Glutamatergic neuron (in vitro differentiated cells): ENCODE results near the gene PNN. TPM values are rescaled to one million over a fixed set of nuclear protein-coding genes. Genes with fewer than 3 reads are reported as not detected.
"Not testable (repeated sequence)": the region's sequence is repeated elsewhere in the genome, so short reads cannot be mapped to it uniquely, and the experiment has no call there.

Experiments
- DNase-seq: peaks from one replicate; pipeline ENCODE4 v3.0.0; 2022
- H3K27ac Mint-ChIP-seq: one replicate; pipeline ENCODE4 v1.8.0; 2020; ENCODE audit warnings: mild to moderate bottlenecking, mixed read lengths, inconsistent platforms; ENCODE audit not compliant: unreplicated experiment
- H3K27me3 Mint-ChIP-seq: one replicate; pipeline ENCODE4 v1.8.0; 2020; ENCODE audit warnings: mild to moderate bottlenecking, moderate library complexity, mixed read lengths, inconsistent platforms; ENCODE audit not compliant: unreplicated experiment
- H3K36me3 Mint-ChIP-seq: one replicate; pipeline ENCODE4 v1.8.0; 2020; ENCODE audit warnings: mild to moderate bottlenecking, mixed read lengths, inconsistent platforms; ENCODE audit not compliant: unreplicated experiment
- H3K4me1 Mint-ChIP-seq: one replicate; pipeline ENCODE4 v1.8.0; 2020; ENCODE audit warnings: mild to moderate bottlenecking, low read depth, mixed read lengths, inconsistent platforms; ENCODE audit not compliant: unreplicated experiment
- H3K4me3 Mint-ChIP-seq: one replicate; pipeline ENCODE4 v1.8.0; 2020; ENCODE audit warnings: mild to moderate bottlenecking, mixed read lengths, inconsistent platforms; ENCODE audit not compliant: unreplicated experiment
- H3K9me3 Mint-ChIP-seq: one replicate; pipeline ENCODE4 v1.8.0; 2020; ENCODE audit warnings: mild to moderate bottlenecking, moderate library complexity, mixed read lengths, inconsistent platforms; ENCODE audit not compliant: unreplicated experiment
- total RNA-seq: library from RNA; stranded (reverse); fragmentation: NEBNext Ultra II Directional; extraction: Animal tissue kit (Norgen Biotek cat#: 25700); gene quantifications from one replicate; pipeline ENCODE4 v1.2.1, GENCODE V29; 2021; ENCODE audit not compliant: unreplicated experiment
- TF ChIP-seq, protein P1 (sequence below): fragments of 200-600 bp; sonication (generic); IDR thresholded peaks from one replicate; pipeline ENCODE4 v1.5.0; 2021; ENCODE audit not compliant: partially characterized antibody, unreplicated experiment

The PNN gene
- total RNA-seq, 1 donor from 2014 or later: 102 TPM

DNA sequence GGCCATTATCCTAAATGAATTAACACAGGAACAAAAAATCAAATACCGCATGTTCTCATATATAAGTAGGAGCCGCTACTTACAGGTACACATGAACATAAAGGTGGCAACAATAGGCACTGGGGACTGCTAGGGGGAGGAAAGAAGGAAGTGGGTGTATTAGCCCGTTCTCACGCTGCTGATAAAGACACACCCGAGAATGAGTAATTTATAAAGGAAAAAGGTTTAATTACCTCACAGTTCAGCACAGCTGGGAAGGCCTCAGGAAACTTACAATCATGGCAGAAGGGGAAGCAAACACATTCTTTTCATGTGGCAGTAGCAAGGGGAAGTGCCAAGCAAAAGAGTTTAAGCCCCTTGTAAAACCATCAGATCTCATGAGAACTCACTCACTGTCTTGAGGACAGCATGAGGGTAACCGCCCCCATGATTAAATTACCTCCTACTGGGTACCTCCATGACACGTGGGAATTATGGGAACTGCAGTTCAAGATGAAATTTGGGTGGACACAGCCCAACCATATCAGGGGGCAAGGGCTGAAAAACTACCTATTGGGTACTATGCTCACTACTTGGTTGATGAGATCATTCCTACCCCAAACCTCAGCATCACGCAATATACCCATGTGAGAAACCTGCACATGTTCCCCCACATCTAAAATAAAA, 42.3 kb downstream of the PNN start:
- Mint-ChIP-seq H3K27ac (no peak overlapping the region), H3K4me1 (peaks cover 3% of the 10 kb centered on the region), H3K36me3 (no peaks in the 10 kb centered on the region), H3K4me3 (no peak overlapping the region), H3K27me3 (no peaks in the 10 kb centered on the region), H3K9me3 (no peaks in the 10 kb centered on the region)
- DNase-seq: no peak
- TF ChIP-seq, protein P1, sequence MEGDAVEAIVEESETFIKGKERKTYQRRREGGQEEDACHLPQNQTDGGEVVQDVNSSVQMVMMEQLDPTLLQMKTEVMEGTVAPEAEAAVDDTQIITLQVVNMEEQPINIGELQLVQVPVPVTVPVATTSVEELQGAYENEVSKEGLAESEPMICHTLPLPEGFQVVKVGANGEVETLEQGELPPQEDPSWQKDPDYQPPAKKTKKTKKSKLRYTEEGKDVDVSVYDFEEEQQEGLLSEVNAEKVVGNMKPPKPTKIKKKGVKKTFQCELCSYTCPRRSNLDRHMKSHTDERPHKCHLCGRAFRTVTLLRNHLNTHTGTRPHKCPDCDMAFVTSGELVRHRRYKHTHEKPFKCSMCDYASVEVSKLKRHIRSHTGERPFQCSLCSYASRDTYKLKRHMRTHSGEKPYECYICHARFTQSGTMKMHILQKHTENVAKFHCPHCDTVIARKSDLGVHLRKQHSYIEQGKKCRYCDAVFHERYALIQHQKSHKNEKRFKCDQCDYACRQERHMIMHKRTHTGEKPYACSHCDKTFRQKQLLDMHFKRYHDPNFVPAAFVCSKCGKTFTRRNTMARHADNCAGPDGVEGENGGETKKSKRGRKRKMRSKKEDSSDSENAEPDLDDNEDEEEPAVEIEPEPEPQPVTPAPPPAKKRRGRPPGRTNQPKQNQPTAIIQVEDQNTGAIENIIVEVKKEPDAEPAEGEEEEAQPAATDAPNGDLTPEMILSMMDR: no peak

DNA sequence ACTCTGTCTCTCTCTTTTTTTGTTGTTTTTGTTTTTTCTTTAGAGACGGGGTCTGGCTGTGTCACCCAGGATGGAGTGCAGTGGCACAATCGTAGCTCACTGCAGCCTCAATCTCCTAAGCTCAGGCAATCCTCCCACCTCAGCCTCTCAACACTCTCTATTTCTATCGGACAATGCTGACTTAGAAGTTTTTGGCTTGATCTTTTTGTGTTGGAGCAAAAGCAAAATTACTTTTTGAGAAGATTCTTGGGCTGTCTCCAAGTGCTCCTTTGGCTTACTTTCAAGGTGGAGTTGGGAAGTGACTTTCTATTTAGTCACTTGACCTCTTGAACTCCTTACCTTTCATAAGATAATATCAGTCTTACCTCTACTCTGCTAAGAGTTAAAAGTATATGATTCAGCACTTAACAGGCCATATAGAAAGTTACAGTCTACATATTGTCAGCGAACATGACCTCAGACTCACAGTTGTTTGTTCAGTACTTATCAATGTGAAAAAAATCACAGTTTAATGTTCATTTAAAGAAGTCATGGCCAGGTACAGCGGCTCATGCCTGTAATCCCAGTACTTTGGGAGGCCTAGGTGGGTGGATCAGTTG, 43.2 kb downstream of the PNN start:
- no peaks in the 10 kb centered on the region for H3K9me3 Mint-ChIP-seq
- no peaks in the 10 kb centered on the region for H3K36me3 Mint-ChIP-seq
- TF ChIP-seq, protein P1: no peak
- no peaks in the 10 kb centered on the region for H3K4me1 Mint-ChIP-seq
- H3K27ac Mint-ChIP-seq: no peak overlapping the region
- no peak for DNase-seq
- no peak overlapping the region for H3K4me3 Mint-ChIP-seq
- H3K27me3 Mint-ChIP-seq: no peaks in the 10 kb centered on the region

DNA sequence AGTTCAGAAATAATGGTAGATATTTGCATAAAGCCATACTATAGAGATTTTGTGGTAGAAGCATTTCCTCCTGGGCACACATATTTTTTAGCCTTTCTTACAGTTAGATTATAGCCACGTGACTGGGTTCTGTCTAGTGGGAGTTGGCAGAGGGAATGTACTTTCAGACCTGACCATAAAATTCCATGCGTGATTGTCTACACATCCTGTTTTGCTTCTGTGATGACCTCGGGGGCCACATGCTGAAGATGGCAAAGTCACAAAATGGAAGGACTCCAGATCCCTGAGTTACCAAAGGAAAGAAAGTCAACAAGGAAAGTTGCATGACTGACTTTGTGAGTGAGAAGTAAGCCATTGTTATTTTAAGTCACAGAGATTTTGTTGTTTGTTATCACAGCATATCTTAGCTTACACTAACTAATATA, 44.0 kb downstream of the PNN start:
- no peaks in the 10 kb centered on the region for H3K36me3 Mint-ChIP-seq
- DNase-seq: no peak
- no peaks in the 10 kb centered on the region for H3K4me1 Mint-ChIP-seq
- H3K27me3 Mint-ChIP-seq: no peaks in the 10 kb centered on the region
- TF ChIP-seq, protein P1: no peak
- H3K4me3 Mint-ChIP-seq: no peak overlapping the region
- H3K27ac Mint-ChIP-seq: no peak overlapping the region
- H3K9me3 Mint-ChIP-seq: no peaks in the 10 kb centered on the region

DNA sequence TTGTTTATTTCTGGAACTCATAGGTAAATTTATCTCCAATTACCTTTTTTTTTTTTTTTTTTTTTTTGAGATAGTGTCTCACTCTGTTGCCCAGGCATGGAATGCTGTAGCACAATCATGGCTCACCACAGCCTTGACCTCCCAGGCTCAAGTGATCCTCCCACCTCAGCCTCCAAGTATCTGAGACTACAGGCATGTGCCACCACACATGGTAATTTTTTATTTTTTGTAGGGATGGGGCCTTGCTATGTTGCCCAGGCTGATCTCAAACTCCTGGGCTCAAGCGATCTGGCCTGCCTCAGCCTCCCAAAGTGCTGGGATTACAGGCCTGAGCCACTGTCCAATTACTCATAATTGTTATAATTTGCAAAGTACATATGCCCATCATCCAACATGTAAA, 45.4 kb downstream of the PNN start:
- not testable (repeated sequence) for H3K9me3 Mint-ChIP-seq, H3K36me3 Mint-ChIP-seq, H3K27ac Mint-ChIP-seq, H3K4me1 Mint-ChIP-seq, H3K4me3 Mint-ChIP-seq, H3K27me3 Mint-ChIP-seq, DNase-seq

DNA sequence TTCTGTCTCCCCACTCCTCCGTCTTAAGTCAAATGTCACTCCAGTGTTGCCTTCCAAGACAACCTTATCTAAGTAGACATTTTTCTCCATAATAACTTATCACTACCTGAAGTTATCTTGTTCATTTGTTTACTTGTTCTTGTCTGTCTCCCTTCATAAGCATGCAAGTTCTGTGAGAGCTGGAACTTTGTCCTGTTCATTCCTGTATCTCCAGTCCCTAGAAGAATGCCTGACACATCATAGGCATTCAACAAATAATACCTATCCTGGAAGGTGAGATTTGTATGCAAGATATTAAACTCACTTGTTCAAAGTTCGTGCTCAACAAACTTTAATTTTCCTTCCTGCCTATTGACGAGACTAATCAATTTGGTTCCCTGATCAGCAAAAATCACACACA, 53.0 kb downstream of the PNN start:
- no peaks in the 10 kb centered on the region for H3K27me3 Mint-ChIP-seq
- TF ChIP-seq, protein P1: no peak
- H3K9me3 Mint-ChIP-seq: no peaks in the 10 kb centered on the region
- no peak for DNase-seq
- H3K4me3 Mint-ChIP-seq: no peak overlapping the region
- H3K36me3 Mint-ChIP-seq: no peaks in the 10 kb centered on the region
- no peak overlapping the region for H3K27ac Mint-ChIP-seq
- H3K4me1 Mint-ChIP-seq: no peaks in the 10 kb centered on the region
